Measurements from ENCODE around the gene ORAI1.
"Not testable (repeated sequence)": the region's sequence is repeated elsewhere in the genome, so short reads cannot be mapped to it uniquely, and the experiment has no call there.

Gene ORAI1

GRCh38 chr12:121649322-121649721 is 23.0 kb downstream of the ORAI1 start:
- no peak for DNase-seq (ENCODE audit: low spot score)

GRCh38 chr12:121649819-121650353 is 23.6 kb downstream of the ORAI1 start:
- no peak for DNase-seq (ENCODE audit: low spot score)

- DNase-seq (ENCODE audit: low spot score) = no peak
These were observed 25.0 kb downstream of the ORAI1 start for GRCh38 chr12:121651320-121651719.

GRCh38 chr12:121652767-121653497 is 26.6 kb downstream of the ORAI1 start:
- DNase-seq (ENCODE audit: low spot score) = no peak

- DNase-seq (ENCODE audit: low spot score) = no peak
These were observed 27.7 kb downstream of the ORAI1 start for GRCh38 chr12:121653999-121654398.

GRCh38 chr12:121656122-121656521 is 29.8 kb downstream of the ORAI1 start:
- no peak for DNase-seq (ENCODE audit: low spot score)

GRCh38 chr12:121657305-121658008 is 31.1 kb downstream of the ORAI1 start:
- no peak for DNase-seq (ENCODE audit: low spot score)

GRCh38 chr12:121661353-121662105 is 35.2 kb downstream of the ORAI1 start:
- not testable (repeated sequence) for DNase-seq (ENCODE audit: low spot score)

- no peak for DNase-seq (ENCODE audit: low spot score)
These were observed 37.2 kb downstream of the ORAI1 start for GRCh38 chr12:121663610-121663929.

- DNase-seq (ENCODE audit: low spot score) = not testable (repeated sequence)
These were observed 40.5 kb downstream of the ORAI1 start for GRCh38 chr12:121666829-121667228.

- DNase-seq (ENCODE audit: low spot score) = no peak
These were observed 42.6 kb downstream of the ORAI1 start for GRCh38 chr12:121668750-121669520.

GRCh38 chr12:121669521-121669900 is 43.2 kb downstream of the ORAI1 start, which contains the start of gene MORN3:
MORN3 (minus strand) TSS chr12:121669654; CDS start chr12:121669483, 171 bp downstream.
- no peak for DNase-seq (ENCODE audit: low spot score)

- no peak for DNase-seq (ENCODE audit: low spot score)
These were observed 46.7 kb downstream of the ORAI1 start for GRCh38 chr12:121673013-121673511.

GRCh38 chr12:121676190-121676589 is 49.9 kb downstream of the ORAI1 start:
- DNase-seq (ENCODE audit: low spot score) = no peak

- no peak for DNase-seq (ENCODE audit: low spot score)
These were observed 52.0 kb downstream of the ORAI1 start for GRCh38 chr12:121678305-121678704.

- DNase-seq (ENCODE audit: low spot score) = no peak
These were observed 52.5 kb downstream of the ORAI1 start for GRCh38 chr12:121678716-121679300.

- not testable (repeated sequence) for DNase-seq (ENCODE audit: low spot score)
These were observed 53.4 kb downstream of the ORAI1 start for GRCh38 chr12:121679661-121680197.

- no peak for DNase-seq (ENCODE audit: low spot score)
These were observed 62.6 kb downstream of the ORAI1 start for GRCh38 chr12:121688966-121689365.

GRCh38 chr12:121689430-121689829 is 63.1 kb downstream of the ORAI1 start:
- no peak for DNase-seq (ENCODE audit: low spot score)

Data from SW480 (cell line).